T-cell (primary cell): ENCODE results near the gene ETV4. TPM values are rescaled to one million over a fixed set of nuclear protein-coding genes. Genes with fewer than 3 reads are reported as not detected.

Experiments used
- ATAC-seq, 4 experiments: fragments of 200-7000 bp in 3 of 4; fragments of 150-1000 bp in 1 of 4; cut with Tn5 transposase; replicated peaks in 1 of 4; 1 replicate in 3 of 4; 2 replicates in 1 of 4; pipeline ENCODE4 v1.10.0; 2021; ENCODE audit warnings: moderate library complexity in 3 of 4, mild to moderate bottlenecking in 2 of 4, moderate number of reproducible peaks in 1 of 4
- CTCF ChIA-PET, 2 donors: fragments of 300-600 bp; sonication (Branson Sonifier 250); formaldehyde crosslinking; loops; one replicate each; lab custom pipeline; 2022; ENCODE audit warnings: antibody characterized with exemption in 2 of 2; lab: Charles Lee
- POLR2A ChIA-PET, 2 donors: fragments of 300-600 bp; sonication (Branson Sonifier 250); formaldehyde crosslinking; loops; one replicate each; lab custom pipeline; 2022; ENCODE audit warnings: antibody characterized with exemption in 2 of 2; lab: Charles Lee
- DNase-seq, 35 experiments: peaks; one replicate each; pipeline versions ENCODE4 v3.0.0 to v3.0.0-alpha.2; 2013 to 2023
- H3K27ac ChIP-seq: one replicate; pipeline ENCODE4 v1.5.1; 2013; ENCODE audit warnings: low read length
- H3K27me3 ChIP-seq, 2 experiments: replicated peaks in 1 of 2; 1 replicate in 1 of 2; 2 replicates in 1 of 2; pipeline versions ENCODE4 v1.6.1 to v1.7.0; 2013; ENCODE audit warnings: low read length in 1 of 2, mixed read lengths in 1 of 2; ENCODE audit not compliant: control insufficient read depth in 2 of 2, insufficient read depth in 2 of 2; ENCODE audit errors: extremely low read depth in 1 of 2
- H3K36me3 ChIP-seq, 2 donors: 1 replicate in 1 of 2; 2 replicates in 1 of 2; pipeline versions ENCODE4 v1.6.1 to v1.7.0; 2013; ENCODE audit warnings: low read length in 1 of 2; ENCODE audit not compliant: control insufficient read depth in 2 of 2, insufficient read depth in 1 of 2; ENCODE audit errors: extremely low read depth in 1 of 2
- H3K4me1 ChIP-seq, 2 experiments: 1 replicate in 1 of 2; 2 replicates in 1 of 2; pipeline versions ENCODE4 v1.6.1 to v1.7.0; 2013; ENCODE audit warnings: low read length in 2 of 2, mixed read lengths in 1 of 2; ENCODE audit not compliant: insufficient read depth in 2 of 2, control insufficient read depth in 1 of 2; ENCODE audit errors: extremely low read depth in 1 of 2
- H3K4me3 ChIP-seq, 2 donors: 1 replicate in 1 of 2; 2 replicates in 1 of 2; pipeline versions ENCODE4 v1.5.1 to v1.7.0; 2013; ENCODE audit warnings: mild to moderate bottlenecking in 2 of 2, low read length in 1 of 2, moderate library complexity in 1 of 2; ENCODE audit not compliant: control insufficient read depth in 1 of 2; ENCODE audit errors: extremely low read depth in 1 of 2
- H3K9me3 ChIP-seq: 2 replicates; pipeline ENCODE4 v1.7.0; 2013
- H3K27ac Mint-ChIP-seq, 2 donors: one replicate each; pipeline ENCODE4 v1.8.0; 2020 to 2021; ENCODE audit warnings: mild to moderate bottlenecking in 2 of 2, mixed read lengths in 2 of 2
- H3K27me3 Mint-ChIP-seq, 2 donors: one replicate each; pipeline ENCODE4 v1.8.0; 2021 to 2022; ENCODE audit warnings: mixed read lengths in 2 of 2
- H3K36me3 Mint-ChIP-seq: one replicate; pipeline ENCODE4 v1.8.0; 2021; ENCODE audit warnings: mixed read lengths
- H3K4me1 Mint-ChIP-seq, 3 donors: one replicate each; pipeline ENCODE4 v1.8.0; 2020 to 2022; ENCODE audit warnings: mixed read lengths in 3 of 3, mild to moderate bottlenecking in 1 of 3
- H3K4me3 Mint-ChIP-seq, 3 donors: one replicate each; pipeline ENCODE4 v1.8.0; 2020 to 2022; ENCODE audit warnings: mild to moderate bottlenecking in 3 of 3, mixed read lengths in 3 of 3, moderate library complexity in 3 of 3
- H3K9me3 Mint-ChIP-seq, 3 donors: one replicate each; pipeline ENCODE4 v1.8.0; 2020 to 2022; ENCODE audit warnings: mixed read lengths in 3 of 3
- WGBS: methylation state at CpG from one replicate; pipeline ENCODE4 v1.1.5; 2013; ENCODE audit warnings: missing lambda C conversion rate; ENCODE audit not compliant: insufficient coverage; 5-methylcytosine and 5-hydroxymethylcytosine counted together
- total RNA-seq, 35 experiments: library from RNA in 6 of 35; stranded (reverse) in 6 of 35; fragments of 120-200 nt in 1 of 35; gene quantifications; one replicate each; pipeline versions ENCODE4 v1.2.1 to v1.2.4 and lab custom pipeline; 2013 to 2026

Gene ETV4
- total RNA-seq, 5 donors from 2014 or later (not counting 1 experiment from before 2014, with no cell fraction given): 0.41 to 0.46 (median 0.44) TPM; not detected in 2

DNA sequence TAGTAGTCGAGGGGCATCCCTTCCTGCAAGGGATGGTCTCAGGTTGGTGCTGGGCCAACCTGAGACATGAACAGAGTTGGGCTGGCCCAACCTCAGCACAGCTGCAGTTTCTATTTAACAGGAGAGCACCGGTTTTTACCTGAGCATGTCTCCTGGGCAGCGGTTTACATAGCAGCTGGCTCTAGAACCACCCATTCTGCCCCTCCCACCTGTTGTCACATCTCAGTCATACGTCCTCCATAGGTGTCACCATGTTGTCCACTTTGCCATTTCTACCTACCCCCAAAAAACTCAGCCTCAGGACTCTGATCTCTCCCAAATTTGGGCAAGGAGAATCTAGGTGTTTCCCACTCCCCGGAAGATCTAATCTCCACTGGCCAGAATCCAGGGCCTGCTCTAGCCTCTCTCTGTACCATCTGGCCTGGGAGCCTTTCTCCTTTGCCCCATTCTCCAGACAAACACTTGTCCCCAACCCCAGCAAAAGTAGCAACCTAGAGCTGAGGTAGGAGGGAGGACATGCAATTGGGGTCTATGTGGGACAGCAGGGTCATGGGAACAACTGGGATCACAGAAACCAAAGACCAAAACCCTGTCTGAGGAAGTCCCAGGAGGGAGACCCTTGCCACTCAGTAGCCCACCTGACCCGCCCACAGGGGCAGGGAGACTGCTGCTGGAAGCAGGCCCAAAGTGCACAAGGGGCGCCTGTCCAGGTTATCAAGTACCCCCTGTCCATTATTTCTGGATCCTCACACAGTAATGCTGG, 19.1 kb downstream of the ETV4 start:
- H3K36me3 ChIP-seq: peaks cover 18 to 58% of the 10 kb centered on the region in 2 donors

DNA sequence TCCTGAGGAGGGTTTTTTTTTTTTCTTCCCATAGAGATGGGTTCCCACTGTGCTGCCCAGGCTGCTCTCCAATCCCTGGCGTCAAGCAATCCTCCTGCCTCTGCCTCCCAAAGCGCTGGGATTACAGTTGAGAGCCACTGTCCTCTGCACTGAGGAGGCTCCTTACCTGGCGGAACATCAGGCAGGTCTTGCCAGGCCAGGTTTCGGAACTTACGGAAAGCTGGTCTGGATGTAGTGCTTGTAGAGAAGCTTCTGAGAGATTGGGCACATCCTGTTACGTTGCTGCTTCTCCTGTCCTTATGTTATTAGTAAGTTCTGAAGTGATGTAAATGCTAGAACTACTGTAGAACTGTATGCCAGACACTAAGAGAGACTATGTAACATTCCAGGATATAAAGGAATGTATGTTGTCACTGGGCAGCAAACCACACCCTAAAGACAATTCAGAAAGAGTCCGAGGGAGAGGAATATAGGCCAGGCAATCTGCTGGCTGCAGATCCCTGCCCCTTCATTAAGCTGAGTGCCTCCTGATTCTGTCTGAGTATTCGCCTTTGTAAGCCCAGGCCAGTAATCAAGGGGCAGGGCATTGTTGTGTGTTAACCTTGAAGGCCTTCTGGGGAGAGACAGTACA, 21.1 kb downstream of the ETV4 start:
- peaks cover 18 to 77% of the 10 kb centered on the region in 2 donors for H3K36me3 ChIP-seq

More for the DNA sequence above, 19.1 kb downstream of the ETV4 start:
- Histone ChIP-seq H3K27ac (no peak overlapping the region), H3K4me1 (peaks cover 0 to 5% of the 10 kb centered on the region in 2 experiments), H3K9me3 (no peaks in the 10 kb centered on the region), H3K4me3 (no peak overlapping the region), H3K27me3 (no peaks in the 10 kb centered on the region)
- peaks cover 35% of the 10 kb centered on the region for H3K36me3 Mint-ChIP-seq
- WGBS: 87% methylated on average over 3 of the region's 7 CpGs
- no peak overlapping the region for H3K27ac Mint-ChIP-seq
- POLR2A ChIA-PET: no interaction called here
- DNase-seq: no peak
- H3K9me3 Mint-ChIP-seq: no peaks in the 10 kb centered on the region
- H3K27me3 Mint-ChIP-seq: no peaks in the 10 kb centered on the region
- H3K4me3 Mint-ChIP-seq: no peak overlapping the region
- no peak for ATAC-seq
- CTCF ChIA-PET: no interaction called here
- H3K4me1 Mint-ChIP-seq: peaks cover 0 to 2% (median 2%) of the 10 kb centered on the region in 3 donors

DNA sequence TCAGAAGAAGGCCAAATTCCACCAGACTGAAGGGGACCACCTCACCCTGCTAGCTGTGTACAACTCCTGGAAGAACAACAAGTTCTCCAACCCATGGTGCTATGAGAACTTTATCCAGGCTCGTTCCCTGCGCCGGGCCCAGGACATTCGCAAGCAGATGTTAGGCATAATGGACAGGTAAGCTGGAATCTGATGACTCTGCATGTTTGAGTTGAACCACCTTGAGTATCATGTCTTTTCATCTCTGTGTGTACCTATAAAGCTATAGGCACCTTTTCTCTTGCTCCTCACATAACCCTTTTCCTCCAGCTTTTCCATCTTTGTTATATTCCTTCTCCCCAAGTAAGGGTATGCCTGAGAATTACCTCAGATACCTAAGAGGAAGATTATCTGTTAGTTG, 24.8 kb downstream of the ETV4 start:
- CTCF ChIA-PET: no interaction called here
- POLR2A ChIA-PET: no interaction called here
- H3K27ac ChIP-seq: no peak overlapping the region
- DNase-seq: no peak
- Mint-ChIP-seq H3K27ac (no peak overlapping the region), H3K4me3 (no peak overlapping the region), H3K4me1 (no peaks in the 10 kb centered on the region), H3K36me3 (peaks cover 68% of the 10 kb centered on the region), H3K9me3 (no peaks in the 10 kb centered on the region), H3K27me3 (no peaks in the 10 kb centered on the region)
- H3K27me3 ChIP-seq: no peaks in the 10 kb centered on the region
- WGBS: no CpG with 5 or more reads among the region's 4 CpGs
- H3K9me3 ChIP-seq: no peaks in the 10 kb centered on the region
- H3K4me1 ChIP-seq: no peaks in the 10 kb centered on the region
- H3K36me3 ChIP-seq: peaks cover 18 to 93% of the 10 kb centered on the region in 2 donors
- ATAC-seq: no peak
- H3K4me3 ChIP-seq: no peak overlapping the region

More for the DNA sequence above, 21.1 kb downstream of the ETV4 start:
- H3K9me3 ChIP-seq: no peaks in the 10 kb centered on the region
- Mint-ChIP-seq H3K4me3 (no peak overlapping the region), H3K4me1 (peaks cover 0 to 2% (median under 1%) of the 10 kb centered on the region in 3 donors), H3K27me3 (no peaks in the 10 kb centered on the region), H3K36me3 (peaks cover 50% of the 10 kb centered on the region), H3K27ac (no peak overlapping the region), H3K9me3 (no peaks in the 10 kb centered on the region)
- CTCF ChIA-PET: no interaction called here
- H3K4me1 ChIP-seq: peaks cover 0 to 3% of the 10 kb centered on the region in 2 experiments
- H3K27me3 ChIP-seq: no peaks in the 10 kb centered on the region
- WGBS: 100% methylated on average over 4 of the region's 8 CpGs
- no peak for ATAC-seq
- POLR2A ChIA-PET: no interaction called here
- DNase-seq: no peak
- no peak overlapping the region for H3K27ac ChIP-seq
- no peak overlapping the region for H3K4me3 ChIP-seq

DNA sequence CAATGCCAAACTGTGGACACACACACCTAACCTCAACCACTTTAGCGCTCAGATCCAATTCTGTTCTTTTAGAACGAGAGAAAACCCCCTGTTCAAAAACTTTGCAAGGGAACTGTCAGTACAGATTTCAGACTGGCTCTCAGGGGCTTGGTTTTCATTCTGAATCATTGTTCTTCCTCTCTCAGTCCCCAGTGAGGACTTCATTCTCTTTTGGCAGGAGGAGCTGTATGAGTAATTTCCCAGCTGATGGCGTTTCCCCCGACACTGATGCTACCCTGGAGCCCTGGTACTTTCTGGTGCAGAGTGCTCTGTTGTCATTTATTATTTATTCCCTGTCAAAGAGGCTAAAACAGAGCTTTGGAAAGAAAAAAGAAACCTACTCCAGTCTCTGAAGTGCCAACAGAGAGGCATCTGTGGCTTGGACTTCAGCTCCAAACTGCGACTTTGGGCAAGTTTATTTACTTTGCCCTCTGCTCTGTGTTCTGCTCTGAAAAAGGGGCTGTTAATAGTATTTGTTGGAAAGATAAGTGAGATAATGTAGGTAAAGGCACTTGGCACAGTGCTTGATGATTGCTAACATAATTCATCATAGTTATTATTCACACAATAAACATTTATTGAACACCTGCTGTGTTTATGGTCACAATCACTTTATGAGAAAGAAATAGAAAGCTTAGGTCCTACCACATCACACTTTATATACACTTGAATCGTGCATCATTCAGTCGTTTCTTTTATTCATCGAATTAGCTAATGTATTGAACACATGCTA, 28.3 kb downstream of the ETV4 start:
- Histone ChIP-seq H3K27me3 (no peaks in the 10 kb centered on the region), H3K36me3 (peaks cover 7 to 82% of the 10 kb centered on the region in 2 donors), H3K27ac (no peak overlapping the region), H3K4me1 (no peaks in the 10 kb centered on the region), H3K9me3 (no peaks in the 10 kb centered on the region), H3K4me3 (no peak overlapping the region)
- ATAC-seq (no peak), DNase-seq (no peak)
- H3K27ac Mint-ChIP-seq: no peak overlapping the region
- H3K36me3 Mint-ChIP-seq: peaks cover 50% of the 10 kb centered on the region
- ChIA-PET CTCF (no interaction called here), POLR2A (no interaction called here)
- H3K9me3 Mint-ChIP-seq: no peaks in the 10 kb centered on the region
- H3K4me1 Mint-ChIP-seq: no peaks in the 10 kb centered on the region
- H3K27me3 Mint-ChIP-seq: no peaks in the 10 kb centered on the region
- no peak overlapping the region for H3K4me3 Mint-ChIP-seq
- WGBS: 30% methylated on average over 2 of the region's 8 CpGs

DNA sequence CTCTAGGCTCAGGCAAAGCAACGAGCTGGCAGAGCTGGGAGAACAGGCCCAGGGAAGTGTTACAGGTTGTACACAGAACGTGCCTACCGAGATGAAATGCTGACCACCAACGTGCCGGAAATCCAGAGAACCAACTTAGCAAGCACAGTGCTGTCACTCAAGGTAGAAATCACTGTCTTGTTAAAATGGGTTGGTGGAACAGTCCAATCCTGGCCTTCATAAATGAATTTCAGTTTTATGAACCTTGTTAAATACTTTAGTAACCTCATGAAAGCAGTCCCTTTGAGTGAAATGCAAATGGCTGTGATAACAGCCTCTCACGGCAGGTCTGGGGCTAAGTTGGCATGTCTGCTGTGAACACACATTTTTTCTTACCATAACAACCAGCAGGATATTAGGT, 29.0 kb downstream of the ETV4 start:
- Histone ChIP-seq H3K27ac (no peak overlapping the region), H3K4me1 (no peaks in the 10 kb centered on the region), H3K9me3 (no peaks in the 10 kb centered on the region), H3K27me3 (no peaks in the 10 kb centered on the region), H3K4me3 (no peak overlapping the region), H3K36me3 (peaks cover 8 to 83% of the 10 kb centered on the region in 2 donors)
- Mint-ChIP-seq H3K36me3 (peaks cover 55% of the 10 kb centered on the region), H3K9me3 (no peaks in the 10 kb centered on the region), H3K4me1 (no peaks in the 10 kb centered on the region), H3K27me3 (no peaks in the 10 kb centered on the region), H3K27ac (no peak overlapping the region), H3K4me3 (no peak overlapping the region)
- ATAC-seq (no peak), DNase-seq (no peak)
- 66% methylated on average over 3 of the region's 6 CpGs for WGBS
- POLR2A ChIA-PET: interaction anchor here in 1 of 2 donors (0.5 kb wide), 1 partner anchor 11 kb away, joined by 9 read pairs; no protein-coding TSS in a partner anchor
- CTCF ChIA-PET: no interaction called here

DNA sequence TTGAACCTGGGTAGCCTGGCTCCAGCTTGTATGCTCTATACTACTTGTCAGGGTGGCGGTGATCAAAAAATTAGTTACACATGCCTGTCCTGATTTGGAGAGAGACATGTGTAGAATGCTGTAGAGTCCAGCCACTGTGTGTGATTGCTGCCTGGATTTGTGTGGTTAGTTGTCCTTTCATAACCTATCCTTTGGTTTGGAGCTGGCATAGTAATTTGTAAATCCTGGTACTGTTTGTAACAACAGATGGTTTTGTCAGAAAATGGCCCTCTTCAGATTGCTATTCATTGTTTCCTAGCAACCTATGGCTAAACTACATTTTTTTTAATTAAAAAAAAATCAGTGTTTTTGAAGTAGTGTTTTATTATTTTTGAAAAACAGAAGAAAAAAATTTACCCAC, 30.5 kb downstream of the ETV4 start:
- WGBS: no CpG with 5 or more reads among the region's 1 CpG
- no peaks in the 10 kb centered on the region for H3K4me1 Mint-ChIP-seq
- no peak for DNase-seq
- no peak for ATAC-seq
- H3K9me3 ChIP-seq: no peaks in the 10 kb centered on the region
- no peak overlapping the region for H3K4me3 Mint-ChIP-seq
- H3K36me3 Mint-ChIP-seq: peaks cover 50% of the 10 kb centered on the region
- H3K9me3 Mint-ChIP-seq: no peaks in the 10 kb centered on the region
- H3K27me3 Mint-ChIP-seq: no peaks in the 10 kb centered on the region
- no peaks in the 10 kb centered on the region for H3K27me3 ChIP-seq
- no peaks in the 10 kb centered on the region for H3K4me1 ChIP-seq
- no peak overlapping the region for H3K27ac Mint-ChIP-seq
- no peak overlapping the region for H3K4me3 ChIP-seq
- peaks cover 8 to 72% of the 10 kb centered on the region in 2 donors for H3K36me3 ChIP-seq
- POLR2A ChIA-PET: no interaction called here
- CTCF ChIA-PET: no interaction called here
- H3K27ac ChIP-seq: no peak overlapping the region
